Fibroblast of villous mesenchyme (primary cell): ENCODE data around the gene CDKN3. TPM values are rescaled to one million over a fixed set of nuclear protein-coding genes. Genes with fewer than 3 reads are reported as not detected.
"Not testable (repeated sequence)": the region's sequence is repeated elsewhere in the genome, so short reads cannot be mapped to it uniquely, and the experiment has no call there.

ENCODE experiments used
- DNase-seq: peaks from one replicate; pipeline ENCODE4 v3.0.0-alpha.2; 2010; ENCODE audit warnings: low read depth
- H3K4me3 ChIP-seq: 2 replicates; pipeline ENCODE4 v1.5.1; 2011; ENCODE audit warnings: low read depth, mild to moderate bottlenecking, low read length
- CTCF ChIP-seq: IDR thresholded peaks from 2 replicates; pipeline ENCODE4 v1.5.1; 2012; ENCODE audit warnings: low read depth, mild to moderate bottlenecking, low read length; ENCODE audit not compliant: insufficient read depth
- total RNA-seq: library from RNA; depleted of rRNA; stranded (reverse); fragments of >200 nt; gene quantifications from 2 replicates; pipeline ENCODE4 v1.2.3, GENCODE V29; 2012

The CDKN3 gene
- total RNA-seq, 1 donor: 42.7 TPM

GRCh38 chr14:54455363-54455762 lies 58.6 kb downstream of the CDKN3 start:
- no peak overlapping the region for H3K4me3 ChIP-seq
- DNase-seq: no peak
- no peak for TF ChIP-seq CTCF

DNA sequence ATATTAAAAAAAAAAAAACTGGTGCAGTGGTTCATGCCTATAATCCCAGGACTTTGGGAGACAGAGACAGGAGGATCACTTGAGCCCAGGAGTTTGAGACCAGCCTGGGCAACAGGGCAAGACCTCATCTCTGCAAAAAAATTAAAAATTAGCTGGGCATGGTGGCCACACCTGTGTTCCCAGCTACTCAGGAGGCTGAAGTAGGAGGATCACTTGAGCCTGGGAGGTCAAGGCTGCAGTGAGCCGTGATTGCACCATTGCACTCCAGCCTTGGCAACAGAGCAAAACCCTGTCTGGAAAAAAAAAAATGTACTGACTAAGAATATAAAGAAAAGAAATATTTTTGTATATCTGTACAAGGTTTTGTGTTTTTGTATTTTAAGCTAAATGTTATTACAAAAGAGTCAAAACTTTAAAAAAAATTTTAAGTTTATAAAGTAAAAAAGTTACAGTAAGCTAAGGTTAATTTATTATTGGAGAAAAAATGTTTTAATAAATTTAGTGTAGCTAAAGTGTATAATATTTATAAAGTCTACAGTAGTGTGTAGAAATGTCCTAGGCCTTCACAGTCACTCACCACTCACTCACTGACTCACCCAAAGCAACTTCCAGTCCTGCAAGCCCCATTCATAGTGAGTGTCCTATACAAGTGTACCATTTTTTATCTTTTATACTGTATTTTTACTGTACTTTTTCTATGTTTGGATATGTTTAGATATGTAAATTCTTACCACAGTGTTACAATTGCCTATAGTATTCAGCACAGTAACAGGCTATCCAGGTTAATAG lies 60.2 kb downstream of the CDKN3 start:
- not testable (repeated sequence) for DNase-seq

GRCh38 chr14:54457609-54457996 lies 60.8 kb downstream of the CDKN3 start:
- no peak overlapping the region for H3K4me3 ChIP-seq
- no peak for TF ChIP-seq CTCF
- no peak for DNase-seq

More for the DNA sequence above, 60.2 kb downstream of the CDKN3 start:
- not testable (repeated sequence) for H3K4me3 ChIP-seq

- not testable (repeated sequence) for H3K4me3 ChIP-seq, DNase-seq
Observed at GRCh38 chr14:54458536-54458935, 61.7 kb downstream of the CDKN3 start.

GRCh38 chr14:54459106-54459505 lies 62.3 kb downstream of the CDKN3 start:
- no peak for TF ChIP-seq CTCF

DNA sequence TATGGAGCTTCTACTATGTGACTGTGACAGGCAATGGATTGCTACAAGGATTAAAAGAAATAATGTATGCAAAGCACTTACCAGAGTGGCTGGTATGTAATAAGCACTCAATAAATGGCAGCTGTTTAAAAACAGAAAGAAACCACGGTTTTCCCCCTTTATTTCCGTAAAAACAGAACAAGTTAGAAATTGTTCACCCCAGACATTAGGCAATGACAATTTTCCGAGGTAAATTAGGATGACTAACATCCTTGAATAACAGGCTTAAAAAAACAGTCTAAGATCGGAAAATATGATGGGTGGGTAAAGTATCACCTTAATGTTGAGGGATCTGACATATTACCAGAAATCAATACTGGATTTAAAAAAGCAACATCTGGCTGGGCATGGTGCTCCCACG lies 65.2 kb downstream of the CDKN3 start:
- no peak for DNase-seq
- no peak overlapping the region for H3K4me3 ChIP-seq
- no peak for TF ChIP-seq CTCF

More at GRCh38 chr14:54459106-54459505, 62.3 kb downstream of the CDKN3 start:
- DNase-seq: no peak
- H3K4me3 ChIP-seq: no peak overlapping the region

- no peak for TF ChIP-seq CTCF
- H3K4me3 ChIP-seq: no peak overlapping the region
- DNase-seq: no peak
Observed at GRCh38 chr14:54465654-54466053, 68.8 kb downstream of the CDKN3 start.

DNA sequence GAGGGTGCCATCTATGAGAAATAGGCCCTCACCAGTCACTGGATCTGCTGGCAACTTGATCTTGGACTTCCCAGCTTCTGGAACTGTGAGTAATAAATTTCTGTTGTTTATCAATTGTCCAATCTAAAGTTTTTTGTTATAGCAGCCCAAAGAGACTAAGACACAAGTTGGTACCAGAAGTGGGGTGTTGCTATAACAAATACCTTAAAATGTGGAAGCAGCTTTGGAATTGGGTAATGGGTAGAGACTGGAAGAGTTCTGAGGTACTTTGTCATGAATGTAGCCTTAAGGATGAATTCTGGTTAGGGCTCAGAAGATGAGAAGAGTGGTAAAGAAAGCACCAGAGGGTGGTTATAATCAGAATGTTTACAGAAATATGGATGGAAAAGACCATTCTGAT lies 70.5 kb downstream of the CDKN3 start:
- no peak for TF ChIP-seq CTCF
- DNase-seq: no peak
- H3K4me3 ChIP-seq: no peak overlapping the region

Other genes with a start within 250 kb of the CDKN3 start
- 31.9 and 94.1 TPM in 2 replicates for gene CNIH1, start 44.4 kb downstream of the CDKN3 start, total RNA-seq
- gene GMFB, start 92.0 kb downstream of the CDKN3 start, total RNA-seq: 82.1 and 142 TPM in 2 replicates
- gene CGRRF1, start 112.9 kb downstream of the CDKN3 start, total RNA-seq: 12.2 and 17.3 TPM in 2 replicates
- gene SAMD4A, start 170.1 kb downstream of the CDKN3 start, total RNA-seq: 43.5 and 61.3 TPM in 2 replicates